ENCODE measurements around the gene COL6A3.
A peak's percentile ranks its signal among the peaks of the same experiment; 100 is the strongest.

The COL6A3 gene

DNA sequence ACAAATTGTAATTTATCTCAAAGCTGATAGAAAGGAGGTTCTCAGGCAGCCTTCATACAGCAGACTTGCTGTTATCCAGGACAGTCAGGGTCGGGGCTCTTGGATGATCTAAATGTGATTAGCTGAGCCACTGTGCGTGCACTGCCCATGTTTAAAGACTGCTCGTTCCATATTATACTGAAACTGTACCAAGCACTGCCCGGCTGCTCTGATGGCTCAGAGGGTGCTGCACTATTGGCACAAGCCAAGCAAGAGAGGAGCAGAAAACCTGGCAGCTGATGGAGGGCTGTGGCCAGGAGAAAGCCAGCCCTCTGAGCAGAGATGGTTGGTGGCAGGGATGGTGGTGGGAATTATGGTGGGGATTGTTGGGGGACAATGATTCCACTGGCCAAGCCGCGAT lies 63.4 kb downstream of the COL6A3 start:
- DNase-seq, result no peak

DNA sequence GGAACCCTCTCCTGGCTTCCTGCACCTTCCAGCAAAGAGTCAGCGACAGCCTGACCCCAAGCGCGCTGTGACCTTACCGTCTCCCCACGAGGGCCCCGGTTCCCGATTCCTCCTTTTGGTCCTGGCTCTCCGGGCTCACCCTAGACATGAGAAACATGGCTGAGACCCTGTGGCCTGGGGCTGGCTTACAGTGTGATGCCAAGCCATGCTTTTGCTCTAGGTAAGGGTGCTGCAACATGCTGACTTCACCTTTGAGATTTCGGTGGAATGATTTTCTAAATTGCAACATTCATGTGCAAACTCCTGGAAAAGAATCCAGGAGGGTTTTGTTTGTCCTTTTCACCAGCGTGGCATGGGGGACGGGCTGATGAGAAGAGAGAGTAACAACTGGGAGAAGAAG lies 63.9 kb downstream of the COL6A3 start:
- DNase-seq, result no peak

DNA sequence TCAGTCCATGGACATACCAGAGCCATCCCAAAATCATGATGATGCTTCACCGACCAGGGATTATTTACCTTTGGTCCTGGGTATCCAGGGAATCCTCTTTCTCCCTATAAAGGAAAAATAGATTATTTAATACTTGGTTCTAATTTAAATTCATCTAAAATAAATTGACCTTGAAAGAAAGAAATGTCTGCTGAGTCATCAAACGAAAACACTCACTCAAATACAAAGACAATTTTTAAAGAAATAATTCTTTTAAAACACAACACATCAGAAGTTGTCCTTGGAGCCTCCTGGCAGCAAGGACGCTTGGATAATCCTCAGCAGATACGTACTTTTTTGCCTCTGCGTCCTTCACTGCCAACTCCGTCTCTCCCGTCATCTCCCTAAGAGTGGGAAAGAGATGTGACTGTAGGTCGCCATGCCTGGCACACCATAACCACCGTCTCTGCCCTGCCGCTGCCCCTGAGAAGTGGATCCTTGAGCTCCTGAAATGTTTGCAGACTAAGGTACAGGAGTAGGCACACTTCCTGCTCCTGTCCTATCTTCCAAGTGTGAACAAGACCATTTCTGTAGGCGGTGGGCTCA lies 65.6 kb downstream of the COL6A3 start:
- no peak for DNase-seq

DNA sequence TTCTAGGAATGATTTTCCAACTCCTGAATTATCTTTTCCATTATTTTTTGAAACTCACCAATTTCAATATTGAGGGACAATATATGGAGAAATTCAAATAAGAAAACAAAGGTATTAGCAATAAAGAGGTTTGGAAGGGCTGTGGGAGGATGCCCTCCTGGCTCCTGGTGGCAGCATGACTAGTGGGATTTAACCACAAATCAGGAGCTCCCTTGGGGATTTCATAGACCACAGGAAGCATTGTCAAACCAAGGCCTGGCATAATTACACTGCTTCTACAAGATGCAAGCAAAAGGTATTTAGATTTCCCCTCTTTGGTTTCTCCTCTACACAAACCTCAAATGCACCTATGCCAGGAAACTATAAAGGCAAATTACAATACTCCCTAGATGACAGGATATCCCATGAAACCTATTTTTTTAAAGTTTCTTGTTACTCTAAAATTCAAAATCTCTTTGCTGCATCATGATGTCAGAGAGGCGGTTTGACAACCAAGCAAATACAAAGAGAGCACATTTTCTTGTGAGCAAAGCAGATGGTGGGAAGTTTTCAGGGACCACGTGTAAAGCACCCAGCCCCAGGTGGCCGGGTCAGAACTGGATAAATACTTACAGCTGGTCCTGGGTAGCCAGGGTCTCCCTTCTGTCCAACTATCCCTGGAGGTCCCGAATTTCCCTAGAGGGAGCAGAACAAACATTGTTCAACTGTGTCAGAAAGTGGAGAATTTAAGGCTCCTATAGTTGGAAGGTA lies 67.9 kb downstream of the COL6A3 start:
- no peak for DNase-seq

DNA sequence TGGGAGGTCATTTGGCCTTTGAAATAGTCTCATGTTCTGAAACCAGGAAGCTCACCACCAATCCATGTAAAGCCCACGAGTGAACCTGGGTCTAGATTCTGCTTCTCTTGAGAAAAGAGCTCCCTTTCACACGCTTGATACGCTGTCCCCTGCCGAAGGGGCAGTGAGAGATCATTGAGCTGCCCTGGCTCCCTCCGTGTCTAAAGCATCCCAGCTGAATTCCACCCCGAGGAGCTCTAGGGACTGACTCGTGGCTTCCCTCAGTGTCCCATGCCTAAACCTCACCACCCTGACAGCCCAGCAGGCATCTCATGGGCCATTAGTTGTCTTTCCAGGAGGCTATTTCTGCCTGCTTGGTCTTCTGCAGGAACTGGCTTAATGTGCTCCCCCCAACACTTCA lies 68.6 kb downstream of the COL6A3 start:
- DNase-seq, result no peak

DNA sequence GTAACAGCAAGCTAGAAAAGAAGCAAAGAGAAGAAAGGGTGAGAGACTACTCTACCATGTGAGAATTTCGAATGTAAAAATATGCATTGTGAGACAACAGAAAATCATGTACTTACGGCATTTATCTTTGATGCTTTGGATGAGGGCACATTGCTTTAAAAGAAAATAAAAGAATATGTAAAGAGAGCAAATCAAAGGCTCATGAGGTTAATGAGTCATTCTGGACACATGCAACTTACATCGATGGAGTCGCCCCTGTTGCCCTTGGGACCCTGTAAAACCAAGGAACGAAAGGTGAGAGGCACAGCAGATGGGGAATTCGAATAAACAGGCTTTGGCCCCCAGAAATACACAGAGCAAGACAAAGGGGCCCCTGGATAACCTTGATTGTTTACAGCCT lies 69.0 kb downstream of the COL6A3 start:
- DNase-seq, result no peak

DNA sequence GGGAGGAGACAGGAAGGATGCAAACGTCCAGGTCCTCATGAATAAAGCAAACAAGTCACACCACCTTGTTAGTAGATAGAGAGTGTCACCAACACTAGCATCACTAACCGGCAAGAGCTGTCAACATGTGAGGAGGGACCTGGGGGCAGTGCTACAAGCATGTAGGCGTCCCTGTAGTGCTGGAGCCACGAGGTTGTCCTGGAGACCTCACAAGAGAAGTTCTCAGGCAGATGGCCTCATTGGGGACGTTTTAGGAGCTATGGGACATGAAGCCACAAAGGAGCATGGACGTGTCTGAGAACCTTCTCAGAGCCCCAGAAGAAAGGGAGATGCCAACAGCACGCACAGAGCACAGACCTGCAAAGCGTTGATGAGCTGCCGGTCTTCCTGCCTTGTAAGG lies 70.0 kb downstream of the COL6A3 start:
- no peak for DNase-seq

DNA sequence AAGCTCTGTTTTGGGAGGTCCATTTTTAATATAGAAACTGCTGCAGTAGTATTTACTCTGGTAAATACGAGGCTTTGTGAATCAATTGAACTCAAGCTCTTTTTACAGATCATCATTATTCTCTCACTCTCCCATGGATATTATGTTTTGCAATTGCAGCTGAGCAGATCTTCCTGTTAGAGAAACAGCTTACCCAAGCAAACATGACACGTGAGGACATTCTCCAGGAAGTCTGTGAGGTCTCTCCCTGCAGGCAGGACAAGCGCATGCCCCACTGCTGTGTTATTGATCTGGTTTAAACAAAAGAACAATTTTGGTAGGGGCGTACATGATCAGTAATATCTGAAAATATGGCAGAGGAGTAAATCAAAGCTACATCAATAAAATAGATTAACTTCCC lies 72.1 kb downstream of the COL6A3 start:
- no peak for DNase-seq

DNA sequence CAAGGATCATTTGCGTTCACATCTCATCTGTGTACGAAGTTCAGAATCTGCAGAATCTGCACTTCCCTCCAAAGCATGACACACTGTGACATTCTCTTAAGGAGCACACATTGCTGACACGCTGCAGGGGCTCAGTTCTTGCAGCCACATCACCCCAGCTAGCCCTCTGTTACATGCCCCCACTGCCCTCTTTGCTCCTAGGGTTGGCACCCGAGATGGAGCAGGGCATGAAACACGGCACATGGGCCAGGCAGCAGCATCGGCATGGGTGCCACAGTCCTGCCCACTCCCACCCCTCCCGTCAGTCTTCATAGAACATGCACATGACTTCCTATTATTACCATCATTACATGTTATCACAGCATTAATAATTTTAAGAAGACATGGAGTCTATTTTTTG lies 76.4 kb downstream of the COL6A3 start:
- DNase-seq, result no peak

DNA sequence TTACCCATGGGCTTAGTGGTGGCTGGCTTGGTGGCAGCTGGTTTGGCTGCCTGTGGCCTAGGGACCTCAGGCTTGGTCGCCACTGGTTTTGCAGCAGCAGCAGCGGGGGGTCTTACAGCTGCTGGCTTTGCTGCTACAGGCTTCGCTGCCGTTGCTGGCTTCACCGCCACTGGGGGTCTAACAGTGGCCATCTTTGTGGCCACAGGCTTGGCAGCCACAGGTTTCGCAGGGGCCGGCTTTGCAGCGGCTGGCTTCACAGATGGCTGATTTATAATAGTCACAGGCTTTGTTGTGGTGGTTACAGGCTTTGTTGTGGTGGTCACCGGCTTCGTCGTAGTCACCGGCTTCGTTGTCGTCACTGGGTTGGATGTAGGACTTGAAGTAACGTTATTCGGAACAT lies 77.8 kb downstream of the COL6A3 start:
- DNase-seq, result no peak

DNA sequence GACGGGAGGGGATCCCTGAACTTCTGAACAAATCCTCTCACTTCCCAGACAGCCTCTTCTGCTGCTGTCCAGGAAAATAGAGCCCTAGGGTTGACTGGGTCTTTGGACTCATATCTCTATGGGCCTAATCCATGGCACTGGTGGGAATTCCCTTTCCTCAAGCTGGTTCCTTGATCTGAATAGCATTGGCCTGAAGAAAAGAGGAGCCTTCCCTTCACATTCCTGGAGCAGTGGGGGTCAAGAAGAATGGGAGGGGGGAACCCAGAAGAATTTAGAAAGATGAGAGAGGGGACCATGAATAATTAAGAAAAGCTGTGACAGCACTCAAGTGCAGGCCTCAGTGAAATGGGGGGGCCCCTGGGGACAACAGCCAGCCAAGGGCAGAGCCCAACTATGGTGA lies 80.2 kb downstream of the COL6A3 start:
- DNase-seq, result no peak

DNA sequence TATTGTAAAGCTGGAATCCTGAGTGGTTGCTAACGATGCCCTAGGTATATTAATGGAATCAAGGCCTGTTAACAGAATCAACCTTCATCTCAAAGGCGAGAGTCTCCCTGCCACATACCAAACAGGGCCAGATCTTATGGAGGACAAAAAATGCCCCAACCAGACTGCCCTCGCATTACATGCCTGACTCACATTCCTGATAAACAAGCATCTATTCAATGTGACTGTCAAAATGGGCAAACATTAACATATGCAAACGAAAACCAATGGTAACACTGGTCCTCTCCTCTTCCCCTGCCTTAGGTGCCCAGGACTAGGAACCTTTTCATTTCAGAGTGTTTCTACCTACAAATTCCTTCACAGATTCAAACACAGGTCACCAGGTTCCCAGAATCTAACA lies 83.4 kb downstream of the COL6A3 start:
- DNase-seq, result no peak

DNA sequence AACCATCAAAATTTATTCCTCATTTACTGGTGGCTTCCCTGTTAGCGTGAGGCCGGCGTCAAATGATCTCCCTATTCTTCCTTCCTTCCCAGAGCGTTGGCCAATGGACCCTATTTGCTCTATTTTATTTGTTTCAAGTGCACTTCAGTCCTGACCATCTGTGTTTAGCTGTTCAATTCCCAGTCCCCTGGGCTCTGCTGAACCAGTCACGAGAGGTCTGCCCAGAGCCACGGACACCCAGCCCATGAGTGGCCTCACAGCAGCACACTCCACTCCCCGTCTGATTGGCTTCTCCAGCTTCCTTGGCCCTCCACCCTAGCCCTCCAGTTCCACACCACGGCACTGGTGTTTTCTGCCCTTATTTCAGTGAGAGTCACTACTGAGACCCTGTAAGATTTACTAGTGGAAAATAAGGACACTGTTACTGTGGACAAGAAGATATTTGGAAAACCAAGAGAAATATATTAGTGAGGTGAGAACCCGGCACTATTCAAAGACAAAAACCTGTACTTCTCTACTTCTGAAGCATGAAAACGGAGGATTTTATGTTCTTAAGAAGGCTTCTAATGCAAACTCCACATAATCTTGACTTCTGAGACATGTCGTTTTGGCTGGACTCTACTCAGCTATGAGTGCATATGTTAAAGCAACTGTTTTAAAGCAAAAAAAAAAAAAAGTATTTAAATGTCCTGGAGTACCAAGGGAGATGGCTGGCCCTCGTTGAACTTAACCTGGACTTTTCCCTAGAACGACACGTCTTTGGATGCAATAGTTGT lies 86.6 kb downstream of the COL6A3 start:
- DNase-seq, result no peak

DNA sequence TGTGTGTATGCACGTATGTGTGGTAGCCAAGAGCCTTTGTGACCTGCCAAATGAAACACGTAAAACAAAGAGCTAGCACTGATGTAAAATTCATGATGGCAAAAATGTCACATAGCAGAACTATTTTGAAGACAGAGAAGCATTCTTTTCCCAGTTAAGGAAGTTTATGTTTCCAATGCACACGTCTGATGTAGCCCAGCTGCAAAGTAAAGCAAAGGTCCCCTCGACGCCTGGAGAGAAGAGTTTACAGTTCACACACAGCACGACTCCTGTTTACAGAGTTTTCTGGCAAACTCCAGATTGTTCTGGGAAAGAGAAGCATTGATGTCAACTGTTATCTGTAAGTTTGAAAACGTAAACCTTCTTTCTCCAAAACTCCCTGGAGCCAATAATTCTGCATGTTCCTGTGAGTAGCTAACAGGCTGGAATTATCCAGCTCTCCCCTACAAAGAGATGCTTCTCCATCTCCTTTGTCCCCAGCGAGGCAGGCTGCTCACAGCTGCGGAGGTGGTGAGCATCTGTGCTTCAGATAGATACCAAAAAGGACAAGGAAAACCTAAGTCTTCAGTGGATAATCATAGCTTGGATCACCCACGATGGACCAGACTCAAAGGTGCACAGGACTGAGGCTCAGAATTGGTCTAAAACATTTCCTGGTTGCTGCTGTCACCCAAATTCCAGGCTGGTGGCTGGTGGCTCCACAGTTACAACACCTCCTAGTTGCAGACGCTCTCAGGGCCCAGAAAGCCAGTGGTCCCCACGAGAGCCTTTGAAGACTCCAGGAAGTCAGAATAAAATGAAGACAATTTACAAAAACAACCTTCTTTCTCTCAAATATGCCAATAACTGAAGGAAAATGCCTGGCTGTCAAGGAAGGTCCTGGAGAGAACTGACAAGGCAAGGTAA lies 87.4 kb downstream of the COL6A3 start:
- DNase-seq, result no peak

DNA sequence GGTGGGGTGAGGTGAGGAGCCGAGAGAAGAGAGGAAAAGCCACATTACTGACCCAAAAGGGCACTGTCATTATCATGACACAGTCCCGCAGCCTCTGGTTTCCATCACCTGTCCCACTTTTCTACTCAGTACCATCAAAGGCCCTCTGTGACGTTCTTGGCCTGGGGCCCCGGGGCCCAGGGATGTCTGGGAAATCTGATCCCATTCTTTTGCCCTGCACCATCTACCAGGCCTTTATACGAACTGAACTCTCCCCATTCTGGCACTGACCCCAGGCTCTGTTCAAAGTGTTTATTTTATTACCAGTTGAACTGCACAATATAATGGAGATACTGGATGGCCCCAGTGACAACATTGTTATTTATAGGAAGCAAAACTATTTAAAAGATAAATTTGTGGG lies 89.1 kb downstream of the COL6A3 start:
- DNase-seq, result peak in 1 of 51 donors; percentile 4

DNA sequence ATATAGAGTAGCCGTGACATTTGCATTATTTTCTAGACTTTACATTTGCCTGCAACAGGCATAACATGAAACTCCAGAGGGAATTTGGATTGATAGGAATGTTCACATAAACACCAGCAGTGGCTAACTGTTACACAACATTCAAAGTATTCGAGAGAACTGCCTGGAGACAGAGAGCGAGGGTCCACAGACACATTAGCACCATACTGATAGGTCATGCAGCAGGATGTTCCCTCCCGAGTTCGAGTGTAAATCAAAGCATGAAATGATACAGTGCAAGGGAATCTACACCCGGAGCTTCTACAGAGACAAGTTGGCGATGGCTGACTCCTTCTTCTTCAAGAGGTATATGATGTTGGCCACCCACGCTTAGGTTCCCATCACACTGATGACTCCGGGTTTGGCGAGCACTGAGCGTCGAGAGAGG lies 89.5 kb downstream of the COL6A3 start:
- DNase-seq, result no peak

DNA sequence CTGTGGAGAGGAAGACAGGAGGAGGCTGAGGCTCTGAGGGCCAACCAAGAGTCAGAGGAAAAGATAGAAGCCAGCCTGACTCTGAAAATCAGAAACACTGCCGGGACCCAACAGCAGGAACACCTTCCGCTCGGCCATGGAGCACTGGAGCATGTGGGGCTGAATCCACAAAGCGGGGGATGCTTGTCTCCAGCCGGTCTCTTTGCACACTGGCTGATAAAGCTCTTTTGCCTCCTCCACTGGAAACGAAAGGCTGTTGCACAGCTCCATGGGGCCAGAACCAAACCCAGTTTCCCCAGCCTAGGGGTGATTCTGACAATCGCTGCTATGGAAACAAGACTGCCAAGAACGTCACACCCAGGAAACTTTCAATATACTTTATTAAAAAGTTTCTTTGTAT lies 90.3 kb downstream of the COL6A3 start:
- DNase-seq, result no peak

DNA sequence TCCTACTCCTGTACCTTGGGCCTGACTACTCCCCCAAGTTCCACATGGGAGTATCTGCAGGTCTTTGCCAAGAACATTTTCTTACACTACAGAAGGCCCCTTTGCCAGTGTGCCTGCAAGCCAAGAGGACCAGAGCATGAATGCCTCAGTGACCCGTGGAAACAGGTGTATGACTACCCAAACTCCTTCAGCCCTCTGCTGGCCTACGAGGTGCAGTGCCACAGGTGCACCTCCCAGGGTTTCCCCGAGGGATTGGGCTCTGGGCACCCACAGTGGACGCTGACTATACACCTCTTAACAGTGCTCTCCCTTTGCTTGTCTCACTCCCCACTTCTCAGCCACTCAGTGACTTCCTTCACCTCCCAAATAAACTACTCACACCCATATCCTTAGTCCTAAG lies 91.4 kb downstream of the COL6A3 start:
- DNase-seq, result no peak

DNA sequence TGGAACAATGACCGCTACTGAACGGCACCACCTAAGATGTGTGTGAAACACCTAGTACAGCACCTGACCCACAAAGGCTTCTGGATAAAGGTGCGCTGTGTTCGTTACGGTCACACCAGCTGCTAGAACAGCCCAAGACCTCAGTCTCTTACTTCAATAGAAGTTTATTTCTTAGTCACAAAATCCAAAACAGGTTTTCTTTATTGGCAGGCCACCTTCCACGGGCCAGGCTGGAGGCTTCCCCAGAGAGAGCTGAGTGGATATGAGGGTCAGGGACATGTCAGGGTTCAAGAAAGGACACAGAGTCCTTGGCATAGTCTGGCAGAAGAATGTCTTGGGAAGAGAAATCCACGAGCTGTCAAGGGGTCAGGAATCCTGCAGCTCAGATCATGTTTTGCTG lies 92.2 kb downstream of the COL6A3 start:
- DNase-seq, result no peak

DNA sequence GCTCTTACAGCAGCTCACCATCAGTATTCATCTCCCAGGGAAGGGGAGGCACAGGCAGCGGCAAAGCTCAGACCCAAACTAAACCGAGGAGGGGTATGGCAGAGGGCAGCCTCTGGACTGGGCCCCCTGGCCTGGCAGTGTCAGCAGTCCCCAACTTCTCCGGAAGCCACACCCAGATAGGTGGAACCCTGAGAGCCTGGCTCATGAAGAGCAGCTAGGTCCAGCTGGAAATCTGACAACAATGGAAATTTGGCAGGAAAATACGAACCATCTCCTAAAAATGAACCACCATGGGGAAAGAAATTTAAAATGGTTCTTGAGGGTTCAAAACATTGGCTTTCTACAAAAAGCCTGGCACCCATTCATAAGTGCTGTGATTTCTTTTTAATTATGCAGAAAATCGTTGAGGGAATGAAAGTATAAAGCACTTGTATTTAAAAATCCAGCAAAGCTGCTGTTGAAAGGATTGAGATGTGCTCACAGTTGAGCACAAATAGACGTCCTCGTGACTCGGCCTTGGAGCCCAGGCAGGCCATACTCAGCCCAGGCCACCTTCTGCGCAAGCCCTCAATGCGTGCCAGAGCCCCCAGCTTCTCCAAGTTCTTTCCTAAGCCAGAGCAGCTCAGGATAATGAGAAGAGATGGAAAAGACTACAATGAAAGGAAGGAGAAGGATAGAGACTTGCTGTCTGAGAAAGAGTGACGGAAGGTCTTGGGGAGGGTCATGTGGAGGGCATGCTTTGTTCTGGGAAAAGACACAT lies 93.0 kb downstream of the COL6A3 start:
- DNase-seq, result peak in 9 of 51 donors; percentile 6 to 32 (median 16)

DNA sequence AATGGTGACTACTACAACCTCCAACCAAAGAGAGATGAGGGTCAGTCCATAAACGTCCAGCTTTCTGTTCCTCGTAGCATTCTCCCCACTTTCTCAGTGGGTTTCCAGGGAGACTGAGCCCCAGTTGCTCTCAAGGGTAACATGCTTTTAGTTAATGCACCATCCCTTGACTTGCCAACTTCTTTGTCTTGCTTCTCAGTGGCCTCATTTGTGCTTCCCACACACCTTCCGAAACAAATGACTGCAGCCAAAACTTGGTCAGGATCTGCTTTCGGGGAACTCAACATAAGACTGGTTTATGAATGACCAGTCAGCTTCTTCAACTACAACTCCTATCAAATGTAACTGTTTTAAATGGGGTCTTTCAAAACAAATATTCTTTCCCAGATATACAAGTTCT lies 94.1 kb downstream of the COL6A3 start:
- DNase-seq, result no peak

Measured in hypothalamus (tissue), 51 donors.